ENCODE data around the gene SIMC1.
A peak's percentile ranks its signal among the peaks of the same experiment; 100 is the strongest.
"Not testable (repeated sequence)": the region's sequence is repeated elsewhere in the genome, so short reads cannot be mapped to it uniquely, and the experiment has no call there.

Gene SIMC1

GRCh38 chr5:176257871-176258505 lies 19.8 kb downstream of the SIMC1 start:
- DNase-seq; in situ Hi-C loops (cut with MboI; ENCODE audit: low pct_unique_long_range_greater_than_20kb, low sequenced_read_pairs): not testable (repeated sequence)

GRCh38 chr5:176260682-176261081 lies 22.5 kb downstream of the SIMC1 start:
- in situ Hi-C loops (cut with MboI; ENCODE audit: low pct_unique_long_range_greater_than_20kb, low sequenced_read_pairs); DNase-seq: not testable (repeated sequence)

GRCh38 chr5:176266448-176266847 lies 28.2 kb downstream of the SIMC1 start:
- in situ Hi-C loops (cut with MboI; ENCODE audit: low pct_unique_long_range_greater_than_20kb, low sequenced_read_pairs); DNase-seq: not testable (repeated sequence)

GRCh38 chr5:176289018-176289417 lies 50.8 kb downstream of the SIMC1 start:
- DNase-seq; in situ Hi-C loops (cut with MboI; ENCODE audit: low pct_unique_long_range_greater_than_20kb, low sequenced_read_pairs): not testable (repeated sequence)

- in situ Hi-C loops (cut with MboI; ENCODE audit: low pct_unique_long_range_greater_than_20kb, low sequenced_read_pairs): not testable (repeated sequence)
Measured at GRCh38 chr5:176290057-176290840, 52.0 kb downstream of the SIMC1 start.

GRCh38 chr5:176305356-176305755 lies 67.1 kb downstream of the SIMC1 start:
- in situ Hi-C loops (cut with MboI; ENCODE audit: low pct_unique_long_range_greater_than_20kb, low sequenced_read_pairs): not testable (repeated sequence)

More at GRCh38 chr5:176290057-176290840, 52.0 kb downstream of the SIMC1 start:
- DNase-seq: not testable (repeated sequence)

GRCh38 chr5:176317534-176318374 lies 79.5 kb downstream of the SIMC1 start:
- no peak for DNase-seq
- in situ Hi-C loops (cut with MboI; ENCODE audit: low pct_unique_long_range_greater_than_20kb, low sequenced_read_pairs): no loop called here

More at GRCh38 chr5:176305356-176305755, 67.1 kb downstream of the SIMC1 start:
- not testable (repeated sequence) for DNase-seq

GRCh38 chr5:176319827-176320554 lies 81.8 kb downstream of the SIMC1 start:
- in situ Hi-C loops (cut with MboI; ENCODE audit: low pct_unique_long_range_greater_than_20kb, low sequenced_read_pairs): no loop called here
- DNase-seq: peak; percentile 14

- in situ Hi-C loops (cut with MboI; ENCODE audit: low pct_unique_long_range_greater_than_20kb, low sequenced_read_pairs): no loop called here
- no peak for DNase-seq
Measured at GRCh38 chr5:176320577-176320976, 82.4 kb downstream of the SIMC1 start.

- no peak for DNase-seq
- in situ Hi-C loops (cut with MboI; ENCODE audit: low pct_unique_long_range_greater_than_20kb, low sequenced_read_pairs): no loop called here
Measured at GRCh38 chr5:176334031-176334770, 96.0 kb downstream of the SIMC1 start.

GRCh38 chr5:176337913-176338312 lies 99.7 kb downstream of the SIMC1 start:
- in situ Hi-C loops (cut with MboI; ENCODE audit: low pct_unique_long_range_greater_than_20kb, low sequenced_read_pairs): no loop called here
- no peak for DNase-seq

GRCh38 chr5:176339304-176339703 lies 101.1 kb downstream of the SIMC1 start:
- in situ Hi-C loops (cut with MboI; ENCODE audit: low pct_unique_long_range_greater_than_20kb, low sequenced_read_pairs): no loop called here
- DNase-seq: no peak

- DNase-seq: no peak
- in situ Hi-C loops (cut with MboI; ENCODE audit: low pct_unique_long_range_greater_than_20kb, low sequenced_read_pairs): no loop called here
Measured at GRCh38 chr5:176341325-176342157, 103.3 kb downstream of the SIMC1 start.

GRCh38 chr5:176342158-176342483 lies 103.9 kb downstream of the SIMC1 start:
- in situ Hi-C loops (cut with MboI; ENCODE audit: low pct_unique_long_range_greater_than_20kb, low sequenced_read_pairs): no loop called here
- no peak for DNase-seq

GRCh38 chr5:176342766-176343458 lies 104.7 kb downstream of the SIMC1 start:
- in situ Hi-C loops (cut with MboI; ENCODE audit: low pct_unique_long_range_greater_than_20kb, low sequenced_read_pairs): no loop called here

GRCh38 chr5:176350416-176350815 lies 112.2 kb downstream of the SIMC1 start:
- in situ Hi-C loops (cut with MboI; ENCODE audit: low pct_unique_long_range_greater_than_20kb, low sequenced_read_pairs): no loop called here
- no peak for DNase-seq

More at GRCh38 chr5:176342766-176343458, 104.7 kb downstream of the SIMC1 start:
- DNase-seq: no peak

All from KBM-7 (cell line).